Activated CD8-positive, alpha-beta T cell treated with anti-CD3 and anti-CD28 coated beads for 36 hours (primary cell): ENCODE results near the gene CCDC137. TPM values are rescaled to one million over a fixed set of nuclear protein-coding genes. Genes with fewer than 3 reads are reported as not detected.

Source experiments
- ATAC-seq: fragments of 200-7000 bp; cut with Tn5 transposase; one replicate; pipeline ENCODE4 v1.10.0; 2021; ENCODE audit warnings: mild to moderate bottlenecking, moderate library complexity
- CTCF ChIA-PET: fragments of 350-600 bp; sonication (Branson Sonifier 250); formaldehyde crosslinking; loops from one replicate; lab custom pipeline; 2021; ENCODE audit warnings: antibody characterized with exemption; lab: Charles Lee
- POLR2A ChIA-PET: fragments of 350-600 bp; sonication (Branson Sonifier 250); formaldehyde crosslinking; loops from one replicate; lab custom pipeline; 2021; ENCODE audit warnings: antibody characterized with exemption; lab: Charles Lee
- DNase-seq: peaks from one replicate; pipeline ENCODE4 v3.0.0-alpha.2; 2020
- H3K27ac Mint-ChIP-seq: one replicate; pipeline ENCODE4 v1.8.0; 2021; ENCODE audit warnings: mild to moderate bottlenecking, mixed read lengths
- H3K27me3 Mint-ChIP-seq: one replicate; pipeline ENCODE4 v1.8.0; 2021; ENCODE audit warnings: mixed read lengths
- H3K36me3 Mint-ChIP-seq: one replicate; pipeline ENCODE4 v1.8.0; 2021; ENCODE audit warnings: low read depth, mixed read lengths
- H3K4me1 Mint-ChIP-seq: one replicate; pipeline ENCODE4 v1.8.0; 2021; ENCODE audit warnings: low read depth, mixed read lengths
- H3K4me3 Mint-ChIP-seq: one replicate; pipeline ENCODE4 v1.8.0; 2021; ENCODE audit warnings: mild to moderate bottlenecking, moderate library complexity, mixed read lengths
- H3K9me3 Mint-ChIP-seq: one replicate; pipeline ENCODE4 v1.8.0; 2021; ENCODE audit warnings: mixed read lengths
- CTCF ChIP-seq: fragments of 200-600 bp; IDR thresholded peaks from one replicate; pipeline ENCODE4 v1.8.0; 2022; ENCODE audit warnings: antibody characterized with exemption, mild to moderate bottlenecking
- intact Hi-C: fragments of 100-400 bp; cut with micrococcal nuclease; formaldehyde crosslinking; loops from one replicate; pipeline ENCODE4 v1.10.0; 2022
- total RNA-seq, 2 experiments: library from RNA; stranded (reverse); gene quantifications; one replicate each; pipeline ENCODE4 v1.2.3, GENCODE V29; 2021

The CCDC137 gene
- total RNA-seq, 2 experiments from 2014 or later = 34.1 to 37.2 TPM

- CTCF ChIA-PET = no interaction called here
- no peak for TF ChIP-seq CTCF
- Mint-ChIP-seq H3K27me3 (peaks cover 17% of the 10 kb centered on the region), H3K9me3 (no peaks in the 10 kb centered on the region), H3K27ac (no peak overlapping the region), H3K4me3 (no peak overlapping the region), H3K36me3 (peaks cover 2% of the 10 kb centered on the region), H3K4me1 (peaks cover 7% of the 10 kb centered on the region)
- POLR2A ChIA-PET = interaction anchor here (0.7 to 1.0 kb wide), 2 partner anchors 19 to 36 kb away, joined by 5 to 6 read pairs; no protein-coding TSS in a partner anchor
- no peak for ATAC-seq
- intact Hi-C loops = no loop called here
- no peak for DNase-seq
Measured at GRCh38 chr17:81648707-81649085, 17.8 kb upstream of the CCDC137 start.

DNA sequence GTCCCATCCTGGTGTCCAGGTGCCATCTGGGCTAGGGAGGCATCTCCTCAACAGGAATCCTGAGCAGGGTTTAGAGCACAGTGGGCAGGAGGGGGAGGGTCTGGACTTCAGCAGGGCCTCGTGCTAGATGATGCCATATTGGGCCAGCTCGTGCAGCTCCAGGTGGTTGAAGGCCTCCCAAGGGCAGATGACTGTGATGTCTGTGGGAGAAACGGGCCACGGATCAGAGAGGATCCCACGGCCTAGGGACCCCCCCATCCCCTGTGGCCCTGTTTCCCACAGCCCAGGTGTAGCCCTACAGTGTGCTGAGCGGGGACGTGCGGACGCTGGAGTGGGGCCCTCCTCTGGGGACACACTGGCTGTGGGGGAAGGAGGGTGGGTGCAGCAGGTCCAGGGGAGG lies 15.6 kb upstream of the CCDC137 start:
- no peak for ATAC-seq
- H3K27me3 Mint-ChIP-seq = peaks cover 17% of the 10 kb centered on the region
- H3K36me3 Mint-ChIP-seq = peaks cover 2% of the 10 kb centered on the region
- H3K4me1 Mint-ChIP-seq = peaks cover 13% of the 10 kb centered on the region
- POLR2A ChIA-PET = interaction anchor here (0.6 kb wide), 1 partner anchor 20 kb away, joined by 3 read pairs; no protein-coding TSS in a partner anchor
- CTCF ChIA-PET = no interaction called here
- H3K4me3 Mint-ChIP-seq = no peak overlapping the region
- no peak for TF ChIP-seq CTCF
- no peaks in the 10 kb centered on the region for H3K9me3 Mint-ChIP-seq
- no peak for DNase-seq
- intact Hi-C loops = no loop called here
- H3K27ac Mint-ChIP-seq = no peak overlapping the region

DNA sequence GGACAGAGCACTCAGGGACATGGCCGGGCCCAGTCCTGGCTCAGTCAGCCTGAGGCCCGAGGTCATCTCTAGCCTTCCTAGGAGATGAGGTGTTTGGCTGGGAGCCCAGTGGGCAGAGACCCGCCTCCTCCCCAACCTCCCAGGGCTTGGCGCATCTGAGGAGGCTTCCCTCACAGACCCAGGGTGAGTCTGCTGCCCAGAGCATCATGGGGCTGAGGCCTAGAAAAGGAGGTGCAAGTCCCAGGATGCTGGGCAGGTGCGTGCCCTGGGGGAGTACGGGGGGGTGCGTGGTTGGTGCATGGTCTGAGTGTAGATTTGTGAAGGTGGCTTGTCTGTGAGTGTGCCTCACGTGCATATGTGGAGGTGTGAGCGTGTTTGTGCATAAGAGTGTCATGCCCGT lies 14.8 kb upstream of the CCDC137 start:
- CTCF ChIA-PET = no interaction called here
- no peak overlapping the region for H3K27ac Mint-ChIP-seq
- DNase-seq (no peak), ATAC-seq (no peak)
- TF ChIP-seq CTCF = no peak
- H3K27me3 Mint-ChIP-seq = peaks cover 17% of the 10 kb centered on the region
- peaks cover 2% of the 10 kb centered on the region for H3K36me3 Mint-ChIP-seq
- POLR2A ChIA-PET = no interaction called here
- no peaks in the 10 kb centered on the region for H3K9me3 Mint-ChIP-seq
- intact Hi-C loops = no loop called here
- no peak overlapping the region for H3K4me3 Mint-ChIP-seq
- peaks cover 13% of the 10 kb centered on the region for H3K4me1 Mint-ChIP-seq

DNA sequence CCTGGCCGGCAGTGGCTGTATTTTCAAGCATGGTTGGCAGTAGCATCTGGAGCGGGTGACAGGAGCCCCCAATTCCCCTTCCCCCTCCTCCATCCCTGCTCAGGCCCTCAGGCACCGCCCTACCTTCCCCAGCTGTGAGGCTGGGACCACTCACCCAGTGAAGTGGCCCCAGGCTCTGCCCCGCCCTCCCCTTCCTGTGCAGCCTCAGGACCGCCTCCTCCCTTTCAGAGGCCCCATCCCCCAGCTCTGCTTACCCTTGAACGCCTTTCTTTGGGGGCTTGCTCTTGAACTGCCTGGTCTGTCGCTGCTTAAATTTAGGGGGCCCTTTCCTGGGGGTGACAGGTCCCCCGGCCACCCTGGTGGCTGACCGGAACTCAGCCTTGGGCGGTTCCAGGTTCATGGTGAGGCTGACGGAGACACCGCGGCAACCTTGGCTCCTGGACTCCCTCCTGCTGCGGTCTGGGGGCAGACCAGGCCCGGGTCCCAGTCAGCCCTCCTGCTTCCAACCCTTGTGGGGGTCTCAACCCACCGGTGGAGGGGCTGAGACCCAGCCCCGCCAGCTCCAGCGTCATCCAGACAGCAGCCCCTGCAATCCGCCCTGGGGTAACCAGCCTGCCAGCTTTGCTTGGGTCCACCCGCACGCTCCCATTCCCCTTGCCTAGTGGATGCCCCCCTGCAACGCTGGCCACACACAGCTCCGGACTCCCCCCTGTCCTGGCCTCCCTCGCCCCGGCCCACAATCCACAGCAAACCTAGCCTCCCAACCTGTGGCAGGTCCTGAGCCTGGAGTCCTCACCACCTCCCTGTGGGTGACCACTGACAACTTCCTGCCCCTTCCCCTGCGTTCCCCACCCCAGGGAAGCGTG lies 13.4 kb upstream of the CCDC137 start:
- CTCF ChIA-PET = interaction anchor here (1.4 kb wide), 1 partner anchor 100 kb away, joined by 3 read pairs; no protein-coding TSS in a partner anchor
- Mint-ChIP-seq H3K9me3 (no peaks in the 10 kb centered on the region), H3K4me1 (peaks cover 16% of the 10 kb centered on the region), H3K27ac (peak overlapping the region; percentile 85), H3K4me3 (peak overlapping the region; percentile 80), H3K36me3 (peaks cover 2% of the 10 kb centered on the region), H3K27me3 (peaks cover 11% of the 10 kb centered on the region)
- TF ChIP-seq CTCF = no peak
- ATAC-seq = peak; percentile 88
- POLR2A ChIA-PET = interaction anchor here (1.0 to 1.4 kb wide), 4 partner anchors 10 to 120 kb away, joined by 3 to 5 read pairs (median 5); partner anchors contain the start of genes CCDC137 and OXLD1
- peak; percentile 73 for DNase-seq
- intact Hi-C loops = no loop called here
